GM18499 (cell line): Measurements from ENCODE around the gene TRIM17.

Source experiments
- ATAC-seq: cut with Tn5 transposase; IDR thresholded peaks from one replicate; pipeline ENCODE4 v1.9.1; 2021; ENCODE audit warnings: moderate number of reproducible peaks; ENCODE audit not compliant: insufficient read depth, unreplicated experiment

The TRIM17 gene

GRCh38 chr1:228360533-228361313 lies 55.9 kb downstream of the TRIM17 start:
- ATAC-seq, result no peak

- ATAC-seq, result no peak
These were observed 56.8 kb downstream of the TRIM17 start for GRCh38 chr1:228359613-228360532.

DNA sequence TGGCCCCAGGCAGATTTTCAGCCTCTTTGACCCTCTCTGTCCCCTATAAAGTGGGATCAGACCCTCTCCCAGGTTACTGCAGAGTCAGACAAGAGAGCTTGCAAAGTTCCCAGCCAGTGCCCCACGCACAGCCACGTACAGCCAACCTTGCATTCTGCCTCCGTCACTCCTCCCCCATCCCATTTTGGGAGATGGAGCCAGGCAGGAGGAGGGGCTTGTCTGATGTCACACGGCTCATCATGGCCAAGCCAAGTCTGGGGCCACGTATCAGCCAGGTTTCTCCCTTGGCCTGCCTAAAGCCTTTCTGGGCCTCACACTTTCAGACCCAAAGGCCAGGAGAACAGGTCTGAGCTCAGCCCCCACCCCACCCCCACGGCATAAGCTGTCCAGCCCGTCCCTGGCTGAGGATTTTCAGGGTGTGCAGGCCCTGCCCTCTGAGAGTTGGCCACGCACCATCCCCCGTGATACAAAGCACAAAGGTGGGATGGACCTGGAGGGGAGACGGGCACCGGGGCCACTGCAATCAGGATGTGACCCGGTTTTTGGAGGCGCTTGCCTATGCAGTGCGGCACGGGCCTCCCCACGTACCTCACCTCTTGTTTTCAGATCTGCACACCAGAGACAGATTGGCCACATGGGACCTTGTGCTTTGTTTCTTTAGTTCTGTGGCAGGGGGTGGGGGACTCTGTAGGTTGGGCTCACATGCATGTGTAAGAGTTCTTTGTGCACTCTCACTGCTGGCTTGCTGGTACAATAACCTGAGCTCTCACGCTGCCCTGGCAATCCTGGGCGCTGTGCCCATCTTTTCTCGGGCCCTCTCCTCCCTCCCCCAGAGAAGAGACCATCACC lies 57.7 kb downstream of the TRIM17 start:
- ATAC-seq, result no peak

DNA sequence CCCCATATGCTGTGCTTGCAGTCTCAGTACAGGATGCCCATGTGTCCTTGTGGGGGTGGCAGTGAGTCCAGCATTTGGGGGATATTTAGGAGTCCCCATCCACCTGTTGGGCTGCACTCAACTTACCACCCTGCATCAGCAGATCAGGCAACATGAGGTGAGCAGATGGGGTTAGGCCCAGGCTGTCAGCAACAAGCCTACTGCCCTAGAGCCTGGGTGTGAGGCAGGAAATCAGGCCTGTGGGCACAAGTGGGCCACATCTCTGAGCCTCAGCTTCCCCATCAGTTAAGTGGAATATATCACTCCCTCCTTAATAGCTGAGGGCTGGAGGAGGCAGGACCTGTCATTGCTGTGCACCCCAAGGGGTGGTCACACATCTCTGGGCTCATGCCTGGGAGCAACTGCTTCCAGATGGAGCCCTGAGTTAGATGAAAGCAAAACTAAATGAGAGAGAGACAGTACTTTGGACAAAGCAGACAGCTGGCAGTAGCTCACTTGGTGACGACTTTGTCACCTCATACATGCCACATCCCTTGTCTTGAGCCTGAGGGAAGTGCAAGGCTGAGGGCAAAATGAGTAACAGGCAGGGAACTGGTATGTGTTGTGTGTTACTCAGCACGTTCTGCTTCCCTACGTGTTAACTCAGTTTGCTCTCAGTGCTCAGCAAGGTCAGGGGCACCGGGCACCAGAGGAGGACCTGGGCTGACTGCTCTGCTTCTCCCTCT lies 58.5 kb downstream of the TRIM17 start:
- no peak for ATAC-seq
